Activated B cell treated with CpG ODN at 0.5 μM for 24 hours (primary cell): ENCODE measurements around the gene RASGRP3. TPM values are rescaled to one million over a fixed set of nuclear protein-coding genes. Genes with fewer than 3 reads are reported as not detected.

Experiments used
- ATAC-seq: fragments of 200-7000 bp; cut with Tn5 transposase; one replicate; pipeline ENCODE4 v1.10.0; 2021; ENCODE audit warnings: low read depth, mild to moderate bottlenecking, moderate library complexity
- CTCF ChIA-PET: fragments of 350-600 bp; sonication (Branson Sonifier 250); formaldehyde crosslinking; loops from one replicate; lab custom pipeline; 2021; ENCODE audit warnings: antibody characterized with exemption; lab: Charles Lee
- POLR2A ChIA-PET: fragments of 350-600 bp; sonication (Branson Sonifier 250); formaldehyde crosslinking; loops from one replicate; lab custom pipeline; 2021; ENCODE audit warnings: antibody characterized with exemption; lab: Charles Lee
- DNase-seq: peaks from one replicate; pipeline ENCODE4 v3.0.0; 2022
- H3K27ac Mint-ChIP-seq: one replicate; pipeline ENCODE4 v1.8.0; 2020; ENCODE audit warnings: mixed read lengths
- H3K27me3 Mint-ChIP-seq: one replicate; pipeline ENCODE4 v1.8.0; 2021; ENCODE audit warnings: mixed read lengths
- H3K36me3 Mint-ChIP-seq: one replicate; pipeline ENCODE4 v1.8.0; 2021; ENCODE audit warnings: low read depth, mixed read lengths
- H3K4me1 Mint-ChIP-seq: one replicate; pipeline ENCODE4 v1.8.0; 2021; ENCODE audit warnings: mixed read lengths
- H3K4me3 Mint-ChIP-seq: one replicate; pipeline ENCODE4 v1.8.0; 2020; ENCODE audit warnings: mild to moderate bottlenecking, mixed read lengths
- H3K9me3 Mint-ChIP-seq: one replicate; pipeline ENCODE4 v1.8.0; 2020; ENCODE audit warnings: mixed read lengths
- intact Hi-C: fragments of 100-400 bp; cut with micrococcal nuclease; formaldehyde crosslinking; loops from one replicate; pipeline ENCODE4 v1.15.1; 2024
- total RNA-seq: library from RNA; stranded (reverse); gene quantifications from 2 replicates; pipeline ENCODE4 v1.2.3, GENCODE V29; 2022
- TF ChIP-seq, protein P1 (sequence below): fragments of 200-600 bp; IDR thresholded peaks from one replicate; pipeline ENCODE4 v1.8.0; 2022; ENCODE audit warnings: antibody characterized with exemption, mild to moderate bottlenecking

The RASGRP3 gene
- total RNA-seq, 1 donor from 2014 or later = 205 TPM

DNA sequence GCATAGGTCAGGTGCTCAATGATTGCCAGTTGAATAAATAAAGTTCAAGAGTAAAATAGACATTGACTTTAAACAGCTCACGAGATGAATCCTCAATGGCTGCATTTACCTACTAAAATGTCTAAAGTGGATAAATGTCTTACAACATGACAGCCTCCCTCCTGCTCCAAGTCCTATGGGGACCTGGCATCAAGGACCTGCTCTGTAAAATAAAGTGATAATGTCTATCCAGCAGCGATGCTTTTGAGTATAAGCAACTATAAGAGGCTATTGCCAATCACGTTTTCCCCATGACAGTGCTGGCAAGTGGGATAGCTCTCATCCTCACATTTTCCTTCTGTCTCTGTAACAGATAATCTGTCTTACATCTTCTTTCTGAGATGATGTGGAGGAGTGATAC lies 37.0 kb downstream of the RASGRP3 start:
- DNase-seq = no peak
- TF ChIP-seq, protein P1, sequence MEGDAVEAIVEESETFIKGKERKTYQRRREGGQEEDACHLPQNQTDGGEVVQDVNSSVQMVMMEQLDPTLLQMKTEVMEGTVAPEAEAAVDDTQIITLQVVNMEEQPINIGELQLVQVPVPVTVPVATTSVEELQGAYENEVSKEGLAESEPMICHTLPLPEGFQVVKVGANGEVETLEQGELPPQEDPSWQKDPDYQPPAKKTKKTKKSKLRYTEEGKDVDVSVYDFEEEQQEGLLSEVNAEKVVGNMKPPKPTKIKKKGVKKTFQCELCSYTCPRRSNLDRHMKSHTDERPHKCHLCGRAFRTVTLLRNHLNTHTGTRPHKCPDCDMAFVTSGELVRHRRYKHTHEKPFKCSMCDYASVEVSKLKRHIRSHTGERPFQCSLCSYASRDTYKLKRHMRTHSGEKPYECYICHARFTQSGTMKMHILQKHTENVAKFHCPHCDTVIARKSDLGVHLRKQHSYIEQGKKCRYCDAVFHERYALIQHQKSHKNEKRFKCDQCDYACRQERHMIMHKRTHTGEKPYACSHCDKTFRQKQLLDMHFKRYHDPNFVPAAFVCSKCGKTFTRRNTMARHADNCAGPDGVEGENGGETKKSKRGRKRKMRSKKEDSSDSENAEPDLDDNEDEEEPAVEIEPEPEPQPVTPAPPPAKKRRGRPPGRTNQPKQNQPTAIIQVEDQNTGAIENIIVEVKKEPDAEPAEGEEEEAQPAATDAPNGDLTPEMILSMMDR = no peak
- intact Hi-C loops = loop anchor here (1.0 to 5.0 kb wide), 2 partner anchors 9 to 36 kb away; partner anchors contain the start of gene RASGRP3
- ChIA-PET POLR2A (interaction anchor here (0.9 to 2.1 kb wide), 2 partner anchors 19 to 36 kb away, joined by 3 to 5 read pairs; no protein-coding TSS in a partner anchor), CTCF (no interaction called here)
- no peak for ATAC-seq
- H3K27me3 Mint-ChIP-seq = no peaks in the 10 kb centered on the region
- H3K27ac Mint-ChIP-seq = no peak overlapping the region
- peaks cover 35% of the 10 kb centered on the region for H3K4me1 Mint-ChIP-seq
- H3K9me3 Mint-ChIP-seq = no peaks in the 10 kb centered on the region
- H3K36me3 Mint-ChIP-seq = peaks cover 76% of the 10 kb centered on the region
- H3K4me3 Mint-ChIP-seq = no peak overlapping the region

DNA sequence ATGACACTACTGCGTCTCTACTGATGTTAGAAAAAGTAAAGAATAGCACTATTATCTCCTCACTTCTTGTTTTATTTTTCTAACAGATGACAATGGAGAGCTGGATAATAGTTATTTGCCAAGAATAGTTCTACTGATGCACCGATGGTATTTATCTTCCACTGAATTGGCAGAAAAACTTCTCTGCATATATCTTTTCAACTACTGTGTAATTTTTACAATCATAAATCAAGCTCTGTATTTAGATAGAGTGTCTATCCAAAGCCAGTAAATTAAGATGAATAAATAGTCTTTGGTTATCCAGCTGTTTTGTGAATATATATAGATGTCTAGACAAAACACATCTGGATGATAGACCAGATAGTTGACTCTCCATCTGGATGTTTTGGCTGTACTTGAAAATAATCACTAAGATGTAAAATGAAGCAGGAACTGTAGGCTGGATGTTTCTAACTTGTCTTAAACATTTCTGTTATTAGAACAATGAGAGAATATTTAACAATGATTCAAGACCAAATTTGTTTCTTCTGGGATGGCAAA lies 40.1 kb downstream of the RASGRP3 start:
- CTCF ChIA-PET = no interaction called here
- Mint-ChIP-seq H3K9me3 (no peaks in the 10 kb centered on the region), H3K4me3 (no peak overlapping the region), H3K36me3 (peaks cover 86% of the 10 kb centered on the region), H3K27ac (no peak overlapping the region), H3K4me1 (peaks cover 7% of the 10 kb centered on the region), H3K27me3 (no peaks in the 10 kb centered on the region)
- TF ChIP-seq, protein P1 = no peak
- ATAC-seq (no peak), DNase-seq (no peak)
- intact Hi-C loops = loop anchor here (2.0 kb wide), 1 partner anchor 14 kb away; no protein-coding TSS in a partner anchor
- POLR2A ChIA-PET = interaction anchor here (0.8 to 1.8 kb wide), 3 partner anchors 13 to 23 kb away, joined by 3 to 5 read pairs (median 3); no protein-coding TSS in a partner anchor

DNA sequence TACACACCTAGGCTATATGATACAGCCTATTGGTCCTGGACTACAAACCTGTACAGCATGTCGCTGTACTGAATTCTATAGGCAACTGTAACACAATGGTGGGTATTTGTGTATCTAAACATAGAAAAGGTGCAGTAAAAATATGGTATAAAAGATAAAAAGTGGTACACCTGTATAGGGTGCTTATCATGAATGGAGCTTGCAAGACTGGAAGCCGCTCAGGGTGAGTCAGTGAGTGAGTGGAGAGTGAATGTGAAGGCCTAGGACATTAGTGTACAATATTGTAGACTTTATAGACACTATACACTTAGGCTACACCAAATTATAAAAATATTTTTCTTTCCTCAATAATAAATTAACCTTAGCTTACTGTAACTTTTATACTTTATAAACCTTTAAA lies 41.8 kb downstream of the RASGRP3 start:
- CTCF ChIA-PET = interaction anchor here (0.9 kb wide), 1 partner anchor 12 kb away, joined by 3 read pairs; no protein-coding TSS in a partner anchor
- Mint-ChIP-seq H3K27me3 (no peaks in the 10 kb centered on the region), H3K4me3 (no peak overlapping the region), H3K27ac (no peak overlapping the region), H3K36me3 (peaks cover 87% of the 10 kb centered on the region), H3K4me1 (no peaks in the 10 kb centered on the region), H3K9me3 (no peaks in the 10 kb centered on the region)
- intact Hi-C loops = no loop called here
- DNase-seq (no peak), ATAC-seq (no peak)
- TF ChIP-seq, protein P1 = no peak
- POLR2A ChIA-PET = interaction anchor here (1.0 to 1.8 kb wide), 2 partner anchors 11 to 42 kb away, joined by 3 to 4 read pairs; partner anchors contain the start of gene RASGRP3

DNA sequence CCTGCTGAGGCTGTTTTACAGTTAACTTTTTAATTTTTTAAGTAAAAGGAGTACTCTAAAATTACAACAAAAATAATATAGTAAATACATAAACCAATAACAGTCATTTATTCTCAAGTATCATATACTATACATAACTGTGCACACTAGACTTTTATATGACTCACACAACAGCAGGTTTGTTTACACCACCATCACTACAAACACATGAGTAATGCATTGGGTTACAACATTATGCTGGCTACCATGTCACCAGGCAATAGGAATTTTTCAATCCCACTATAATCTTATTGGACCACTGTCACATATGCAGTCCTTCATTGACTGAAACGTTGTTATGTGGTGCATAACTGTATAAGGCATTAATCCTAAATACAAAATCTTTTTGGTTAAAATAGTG lies 42.5 kb downstream of the RASGRP3 start:
- Mint-ChIP-seq H3K27me3 (no peaks in the 10 kb centered on the region), H3K36me3 (peaks cover 87% of the 10 kb centered on the region), H3K27ac (no peak overlapping the region), H3K4me3 (no peak overlapping the region), H3K9me3 (no peaks in the 10 kb centered on the region), H3K4me1 (no peaks in the 10 kb centered on the region)
- ChIA-PET CTCF (interaction anchor here (0.9 kb wide), 1 partner anchor 11 kb away, joined by 3 read pairs; no protein-coding TSS in a partner anchor), POLR2A (interaction anchor here (0.6 kb wide), 1 partner anchor 29 kb away, joined by 9 read pairs; no protein-coding TSS in a partner anchor)
- TF ChIP-seq, protein P1 = no peak
- DNase-seq = no peak
- intact Hi-C loops = no loop called here
- no peak for ATAC-seq

DNA sequence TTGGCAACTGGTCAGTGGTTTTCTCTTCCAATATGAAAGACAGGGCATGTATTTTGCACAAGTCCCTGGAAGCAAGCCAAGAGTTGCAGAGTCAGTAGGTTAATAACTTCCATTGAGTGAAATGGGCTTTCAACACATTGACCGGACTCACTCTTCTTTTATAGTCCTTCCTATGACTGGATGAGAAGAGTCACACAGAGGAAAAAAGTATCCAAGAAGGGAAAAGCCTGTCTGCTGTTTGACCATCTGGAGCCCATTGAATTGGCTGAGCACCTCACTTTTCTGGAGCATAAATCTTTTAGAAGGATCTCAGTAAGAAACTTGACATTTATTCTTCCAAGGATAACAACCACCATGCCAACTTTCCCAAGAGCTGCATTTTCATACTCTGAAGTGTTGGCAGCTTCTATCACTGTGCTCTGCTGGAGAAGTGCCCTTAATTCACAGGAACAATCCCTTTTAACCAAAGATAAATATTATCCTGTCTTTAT lies 45.4 kb downstream of the RASGRP3 start:
- no peak overlapping the region for H3K27ac Mint-ChIP-seq
- peaks cover 87% of the 10 kb centered on the region for H3K36me3 Mint-ChIP-seq
- TF ChIP-seq, protein P1 = no peak
- no peak for ATAC-seq
- CTCF ChIA-PET = interaction anchor here (2.4 kb wide), 1 partner anchor 45 kb away, joined by 8 read pairs; the partner anchor contains the start of gene RASGRP3
- intact Hi-C loops = loop anchor here (1.0 kb wide), 1 partner anchor 9 kb away; no protein-coding TSS in a partner anchor
- POLR2A ChIA-PET = interaction anchor here (0.9 kb wide), 1 partner anchor 44 kb away, joined by 3 read pairs; no protein-coding TSS in a partner anchor
- peaks cover 12% of the 10 kb centered on the region for H3K4me1 Mint-ChIP-seq
- no peak overlapping the region for H3K4me3 Mint-ChIP-seq
- H3K9me3 Mint-ChIP-seq = no peaks in the 10 kb centered on the region
- DNase-seq = no peak
- H3K27me3 Mint-ChIP-seq = no peaks in the 10 kb centered on the region
